GM12878 (cell line): ENCODE data around the gene PI4K2A.

Experiments used
- EP300 ChIP-seq, 2 experiments: fragments of 150-350 bp in 1 of 2; IDR thresholded peaks; 2 replicates each; pipeline ENCODE4 v1.6.1; 2011 to 2012; ENCODE audit warnings: low read depth in 2 of 2, low read length in 2 of 2, borderline replicate concordance in 1 of 2, improper control_type of control experiment in 1 of 2, inconsistent platforms in 1 of 2; ENCODE audit not compliant: control insufficient read depth in 1 of 2
- NRF1 ChIP-seq: conservative IDR thresholded peaks from 2 replicates; pipeline ENCODE4 v1.6.1; 2011; ENCODE audit warnings: mild to moderate bottlenecking, low read depth, low read length, improper control_type of control experiment
- RFX5 ChIP-seq: IDR thresholded peaks from 2 replicates; pipeline ENCODE4 v1.6.1; 2011; ENCODE audit warnings: low read depth, low read length, improper control_type of control experiment
- STAT3 ChIP-seq: IDR thresholded peaks from 2 replicates; pipeline ENCODE4 v1.6.1; 2011; ENCODE audit warnings: low read depth, low read length, improper control_type of control experiment
- TCF7 ChIP-seq: IDR thresholded peaks from 2 replicates; pipeline ENCODE4 v1.6.1; 2014; ENCODE audit warnings: antibody characterized with exemption, borderline replicate concordance

DNA sequence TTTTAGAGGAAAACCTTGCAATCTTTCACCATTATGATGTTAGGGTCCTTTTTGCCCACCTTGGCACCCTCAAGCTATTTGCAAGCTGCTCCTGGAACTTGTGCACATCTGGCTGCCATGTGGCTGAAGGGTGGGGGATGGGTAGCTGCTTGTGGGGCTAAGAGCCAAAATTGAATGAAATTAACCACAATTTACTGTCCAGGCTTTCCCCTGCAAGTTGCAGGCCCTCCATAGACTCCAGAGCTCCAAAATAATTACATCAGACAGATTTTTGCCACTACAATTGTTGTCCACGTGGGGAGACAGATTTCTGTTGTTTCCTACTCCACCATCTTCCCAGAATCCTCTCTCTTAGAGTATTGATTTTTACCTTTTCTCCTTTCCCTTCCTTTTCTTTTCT, 19.1 kb downstream of the PI4K2A start:
- TF ChIP-seq NRF1 (no peak), EP300 (IDR thresholded peaks at IDR 0.05; ENCODE audit: borderline replicate concordance in 1 of 2, control insufficient read depth in 1 of 2, low read depth in 2 of 2, low read length in 2 of 2) (no peak), TCF7 (no peak), RFX5 (no peak), STAT3 (no peak)
